ENCODE data around the gene CXCR2.

- TF ChIP-seq, protein P1, sequence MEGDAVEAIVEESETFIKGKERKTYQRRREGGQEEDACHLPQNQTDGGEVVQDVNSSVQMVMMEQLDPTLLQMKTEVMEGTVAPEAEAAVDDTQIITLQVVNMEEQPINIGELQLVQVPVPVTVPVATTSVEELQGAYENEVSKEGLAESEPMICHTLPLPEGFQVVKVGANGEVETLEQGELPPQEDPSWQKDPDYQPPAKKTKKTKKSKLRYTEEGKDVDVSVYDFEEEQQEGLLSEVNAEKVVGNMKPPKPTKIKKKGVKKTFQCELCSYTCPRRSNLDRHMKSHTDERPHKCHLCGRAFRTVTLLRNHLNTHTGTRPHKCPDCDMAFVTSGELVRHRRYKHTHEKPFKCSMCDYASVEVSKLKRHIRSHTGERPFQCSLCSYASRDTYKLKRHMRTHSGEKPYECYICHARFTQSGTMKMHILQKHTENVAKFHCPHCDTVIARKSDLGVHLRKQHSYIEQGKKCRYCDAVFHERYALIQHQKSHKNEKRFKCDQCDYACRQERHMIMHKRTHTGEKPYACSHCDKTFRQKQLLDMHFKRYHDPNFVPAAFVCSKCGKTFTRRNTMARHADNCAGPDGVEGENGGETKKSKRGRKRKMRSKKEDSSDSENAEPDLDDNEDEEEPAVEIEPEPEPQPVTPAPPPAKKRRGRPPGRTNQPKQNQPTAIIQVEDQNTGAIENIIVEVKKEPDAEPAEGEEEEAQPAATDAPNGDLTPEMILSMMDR (IDR thresholded peaks at IDR 0.05 in 8 of 11, conservative IDR thresholded peaks at IDR 0.05 in 3 of 11): peak in 2 of 11 experiments; percentile 34 to 45
- TF ChIP-seq POLR2A (IDR thresholded peaks at IDR 0.05): no peak
- no peak for TF ChIP-seq POLR2AphosphoS5 (IDR thresholded peaks at IDR 0.05)
Observed at GRCh38 chr2:218093879-218094278, 31.9 kb upstream of the CXCR2 start.
